ENCODE results near the gene KCTD20. TPM values are rescaled to one million over a fixed set of nuclear protein-coding genes. Genes with fewer than 3 reads are reported as not detected.

Gene KCTD20
- total RNA-seq, 2 donors from 2014 or later = 48.5 to 58.9 TPM

GRCh38 chr6:36533321-36533720 lies 90.5 kb downstream of the KCTD20 start:
- no peaks in the 10 kb centered on the region for H3K9me3 Mint-ChIP-seq
- no peak for DNase-seq
- ATAC-seq (replicated peaks in 1 of 2) = no peak
- H3K27me3 Mint-ChIP-seq (ENCODE audit: low read depth) = no peaks in the 10 kb centered on the region
- peaks cover 2 to 28% of the 10 kb centered on the region in 2 donors for H3K36me3 Mint-ChIP-seq (ENCODE audit: insufficient read depth in 2 of 2)
- no peak overlapping the region for H3K27ac Mint-ChIP-seq
- no peak overlapping the region for H3K4me3 Mint-ChIP-seq
- peaks cover 64% of the 10 kb centered on the region for H3K4me1 Mint-ChIP-seq (ENCODE audit: low read depth)

- ATAC-seq (replicated peaks in 1 of 2) (no peak), DNase-seq (no peak)
- Mint-ChIP-seq H3K4me1 (ENCODE audit: low read depth) (peaks cover 66% of the 10 kb centered on the region), H3K4me3 (no peak overlapping the region), H3K9me3 (no peaks in the 10 kb centered on the region), H3K27ac (no peak overlapping the region), H3K27me3 (ENCODE audit: low read depth) (no peaks in the 10 kb centered on the region), H3K36me3 (ENCODE audit: insufficient read depth in 2 of 2) (peaks cover 2 to 35% of the 10 kb centered on the region in 2 donors)
Measured at GRCh38 chr6:36536873-36537547, 94.2 kb downstream of the KCTD20 start.

GRCh38 chr6:36539814-36540568 lies 97.2 kb downstream of the KCTD20 start:
- peak overlapping the region; percentile 77 for H3K27ac Mint-ChIP-seq
- peak; percentile 89 to 92 for ATAC-seq (replicated peaks in 1 of 2)
- H3K36me3 Mint-ChIP-seq (ENCODE audit: insufficient read depth in 2 of 2) = peaks cover 2 to 41% of the 10 kb centered on the region in 2 donors
- H3K4me1 Mint-ChIP-seq (ENCODE audit: low read depth) = peaks cover 72% of the 10 kb centered on the region
- H3K27me3 Mint-ChIP-seq (ENCODE audit: low read depth) = no peaks in the 10 kb centered on the region
- DNase-seq = peak in 1 of 2 donors; percentile 11
- no peaks in the 10 kb centered on the region for H3K9me3 Mint-ChIP-seq
- peak overlapping the region; percentile 3 to 38 for H3K4me3 Mint-ChIP-seq

Other genes starting within 250 kb of the KCTD20 start
- gene BRPF3, start 246.3 kb upstream of the KCTD20 start, total RNA-seq = 10 to 100 TPM; 24.4 to 26.8 TPM
- not detected for gene PNPLA1, start 172.9 kb upstream of the KCTD20 start, total RNA-seq
- gene BNIP5, start 106.1 kb upstream of the KCTD20 start, total RNA-seq = not detected
- gene ETV7, start 55.3 kb upstream of the KCTD20 start, total RNA-seq = 1 to 10 TPM; 1.4 to 7.4 TPM
- gene PXT1, start 146 bp upstream of the KCTD20 start, total RNA-seq = under 1 TPM; 0.25 to 0.48 TPM
- gene STK38, start 104.5 kb downstream of the KCTD20 start, total RNA-seq = 10 to 100 TPM; 30.7 to 34.4 TPM
- 100 to 1,000 TPM; 409 to 541 TPM for gene SRSF3, start 151.4 kb downstream of the KCTD20 start, total RNA-seq
- gene CDKN1A, start 235.7 kb downstream of the KCTD20 start, total RNA-seq = 10 to 100 TPM; 59.9 to 60.4 TPM